ENCODE data around the gene PCCA. TPM values are rescaled to one million over a fixed set of nuclear protein-coding genes. Genes with fewer than 3 reads are reported as not detected.

PCCA gene
- total RNA-seq, 1 donor from 2014 or later = 229 TPM

- no peaks in the 10 kb centered on the region for H3K4me1 ChIP-seq (ENCODE audit: control insufficient read depth in 3 of 3, insufficient read depth in 3 of 3, low read length in 3 of 3)
- H3K9ac ChIP-seq (ENCODE audit: low read depth in 1 of 3, low read length in 3 of 3) = no peak overlapping the region
- H3K4me3 ChIP-seq (ENCODE audit: low read length in 3 of 3) = no peak overlapping the region
- H3K27me3 ChIP-seq (ENCODE audit: control insufficient read depth in 3 of 3, insufficient read depth in 3 of 3, low read length in 3 of 3) = no peaks in the 10 kb centered on the region
- no peaks in the 10 kb centered on the region for H3K9me3 ChIP-seq (ENCODE audit: control insufficient read depth in 3 of 3, low read length in 3 of 3)
- H3K36me3 ChIP-seq (ENCODE audit: control insufficient read depth in 3 of 3, insufficient read depth in 3 of 3, low read length in 3 of 3) = no peaks in the 10 kb centered on the region
- H3K27ac ChIP-seq (ENCODE audit: low read depth, low read length) = no peak overlapping the region
These were observed 307.9 kb downstream of the PCCA start for GRCh38 chr13:100396776-100397175.

- no peak overlapping the region for H3K27ac ChIP-seq (ENCODE audit: low read depth, low read length)
- H3K27me3 ChIP-seq (ENCODE audit: control insufficient read depth in 3 of 3, insufficient read depth in 3 of 3, low read length in 3 of 3) = no peaks in the 10 kb centered on the region
- no peak overlapping the region for H3K4me3 ChIP-seq (ENCODE audit: low read length in 3 of 3)
- no peaks in the 10 kb centered on the region for H3K9me3 ChIP-seq (ENCODE audit: control insufficient read depth in 3 of 3, low read length in 3 of 3)
- no peaks in the 10 kb centered on the region for H3K4me1 ChIP-seq (ENCODE audit: control insufficient read depth in 3 of 3, insufficient read depth in 3 of 3, low read length in 3 of 3)
- H3K9ac ChIP-seq (ENCODE audit: low read depth in 1 of 3, low read length in 3 of 3) = no peak overlapping the region
- H3K36me3 ChIP-seq (ENCODE audit: control insufficient read depth in 3 of 3, insufficient read depth in 3 of 3, low read length in 3 of 3) = no peaks in the 10 kb centered on the region
These were observed 308.7 kb downstream of the PCCA start for GRCh38 chr13:100397627-100398026.

GRCh38 chr13:100398360-100398759 lies 309.5 kb downstream of the PCCA start:
- H3K27me3 ChIP-seq (ENCODE audit: control insufficient read depth in 3 of 3, insufficient read depth in 3 of 3, low read length in 3 of 3) = no peaks in the 10 kb centered on the region
- H3K9ac ChIP-seq (ENCODE audit: low read depth in 1 of 3, low read length in 3 of 3) = no peak overlapping the region
- H3K27ac ChIP-seq (ENCODE audit: low read depth, low read length) = no peak overlapping the region
- no peaks in the 10 kb centered on the region for H3K9me3 ChIP-seq (ENCODE audit: control insufficient read depth in 3 of 3, low read length in 3 of 3)
- H3K36me3 ChIP-seq (ENCODE audit: control insufficient read depth in 3 of 3, insufficient read depth in 3 of 3, low read length in 3 of 3) = no peaks in the 10 kb centered on the region
- H3K4me3 ChIP-seq (ENCODE audit: low read length in 3 of 3) = no peak overlapping the region
- no peaks in the 10 kb centered on the region for H3K4me1 ChIP-seq (ENCODE audit: control insufficient read depth in 3 of 3, insufficient read depth in 3 of 3, low read length in 3 of 3)

GRCh38 chr13:100399455-100399854 lies 310.6 kb downstream of the PCCA start:
- H3K9me3 ChIP-seq (ENCODE audit: control insufficient read depth in 3 of 3, low read length in 3 of 3) = no peaks in the 10 kb centered on the region
- no peak overlapping the region for H3K9ac ChIP-seq (ENCODE audit: low read depth in 1 of 3, low read length in 3 of 3)
- H3K4me3 ChIP-seq (ENCODE audit: low read length in 3 of 3) = no peak overlapping the region
- no peaks in the 10 kb centered on the region for H3K27me3 ChIP-seq (ENCODE audit: control insufficient read depth in 3 of 3, insufficient read depth in 3 of 3, low read length in 3 of 3)
- H3K27ac ChIP-seq (ENCODE audit: low read depth, low read length) = no peak overlapping the region
- H3K4me1 ChIP-seq (ENCODE audit: control insufficient read depth in 3 of 3, insufficient read depth in 3 of 3, low read length in 3 of 3) = no peaks in the 10 kb centered on the region
- H3K36me3 ChIP-seq (ENCODE audit: control insufficient read depth in 3 of 3, insufficient read depth in 3 of 3, low read length in 3 of 3) = peaks cover 0 to under 1% (median 0%) of the 10 kb centered on the region in 3 donors

GRCh38 chr13:100403675-100404074 lies 314.8 kb downstream of the PCCA start:
- H3K9me3 ChIP-seq (ENCODE audit: control insufficient read depth in 3 of 3, low read length in 3 of 3) = peaks cover 0 to 13% (median 2%) of the 10 kb centered on the region in 3 donors
- peaks cover 0 to 4% (median 0%) of the 10 kb centered on the region in 3 donors for H3K36me3 ChIP-seq (ENCODE audit: control insufficient read depth in 3 of 3, insufficient read depth in 3 of 3, low read length in 3 of 3)
- no peak overlapping the region for H3K4me3 ChIP-seq (ENCODE audit: low read length in 3 of 3)
- no peak overlapping the region for H3K27ac ChIP-seq (ENCODE audit: low read depth, low read length)
- no peaks in the 10 kb centered on the region for H3K4me1 ChIP-seq (ENCODE audit: control insufficient read depth in 3 of 3, insufficient read depth in 3 of 3, low read length in 3 of 3)
- H3K27me3 ChIP-seq (ENCODE audit: control insufficient read depth in 3 of 3, insufficient read depth in 3 of 3, low read length in 3 of 3) = no peaks in the 10 kb centered on the region
- no peak overlapping the region for H3K9ac ChIP-seq (ENCODE audit: low read depth in 1 of 3, low read length in 3 of 3)

- H3K36me3 ChIP-seq (ENCODE audit: control insufficient read depth in 3 of 3, insufficient read depth in 3 of 3, low read length in 3 of 3) = peaks cover 0 to 9% (median 0%) of the 10 kb centered on the region in 3 donors
- H3K4me3 ChIP-seq (ENCODE audit: low read length in 3 of 3) = peak overlapping the region in 1 of 3 donors; percentile 23
- no peaks in the 10 kb centered on the region for H3K4me1 ChIP-seq (ENCODE audit: control insufficient read depth in 3 of 3, insufficient read depth in 3 of 3, low read length in 3 of 3)
- no peak overlapping the region for H3K27ac ChIP-seq (ENCODE audit: low read depth, low read length)
- H3K9ac ChIP-seq (ENCODE audit: low read depth in 1 of 3, low read length in 3 of 3) = no peak overlapping the region
- no peaks in the 10 kb centered on the region for H3K27me3 ChIP-seq (ENCODE audit: control insufficient read depth in 3 of 3, insufficient read depth in 3 of 3, low read length in 3 of 3)
- H3K9me3 ChIP-seq (ENCODE audit: control insufficient read depth in 3 of 3, low read length in 3 of 3) = peaks cover 11 to 18% (median 14%) of the 10 kb centered on the region in 3 donors
These were observed 320.2 kb downstream of the PCCA start for GRCh38 chr13:100409132-100409531.

GRCh38 chr13:100423375-100423774 lies 334.5 kb downstream of the PCCA start:
- peaks cover 0 to 4% (median 0%) of the 10 kb centered on the region in 3 donors for H3K36me3 ChIP-seq (ENCODE audit: control insufficient read depth in 3 of 3, insufficient read depth in 3 of 3, low read length in 3 of 3)
- H3K4me1 ChIP-seq (ENCODE audit: control insufficient read depth in 3 of 3, insufficient read depth in 3 of 3, low read length in 3 of 3) = no peaks in the 10 kb centered on the region
- no peak overlapping the region for H3K4me3 ChIP-seq (ENCODE audit: low read length in 3 of 3)
- no peak overlapping the region for H3K9ac ChIP-seq (ENCODE audit: low read depth in 1 of 3, low read length in 3 of 3)
- H3K27me3 ChIP-seq (ENCODE audit: control insufficient read depth in 3 of 3, insufficient read depth in 3 of 3, low read length in 3 of 3) = no peaks in the 10 kb centered on the region
- no peaks in the 10 kb centered on the region for H3K9me3 ChIP-seq (ENCODE audit: control insufficient read depth in 3 of 3, low read length in 3 of 3)
- no peak overlapping the region for H3K27ac ChIP-seq (ENCODE audit: low read depth, low read length)

GRCh38 chr13:100428986-100429385 lies 340.1 kb downstream of the PCCA start:
- Histone ChIP-seq H3K27me3 (ENCODE audit: control insufficient read depth in 3 of 3, insufficient read depth in 3 of 3, low read length in 3 of 3) (no peaks in the 10 kb centered on the region), H3K4me1 (ENCODE audit: control insufficient read depth in 3 of 3, insufficient read depth in 3 of 3, low read length in 3 of 3) (no peaks in the 10 kb centered on the region), H3K36me3 (ENCODE audit: control insufficient read depth in 3 of 3, insufficient read depth in 3 of 3, low read length in 3 of 3) (peaks cover 0 to 4% (median 0%) of the 10 kb centered on the region in 3 donors), H3K4me3 (ENCODE audit: low read length in 3 of 3) (no peak overlapping the region), H3K9me3 (ENCODE audit: control insufficient read depth in 3 of 3, low read length in 3 of 3) (no peaks in the 10 kb centered on the region), H3K9ac (ENCODE audit: low read depth in 1 of 3, low read length in 3 of 3) (no peak overlapping the region), H3K27ac (ENCODE audit: low read depth, low read length) (no peak overlapping the region)

GRCh38 chr13:100432611-100433010 lies 343.7 kb downstream of the PCCA start:
- Histone ChIP-seq H3K9ac (ENCODE audit: low read depth in 1 of 3, low read length in 3 of 3) (no peak overlapping the region), H3K9me3 (ENCODE audit: control insufficient read depth in 3 of 3, low read length in 3 of 3) (no peaks in the 10 kb centered on the region), H3K4me3 (ENCODE audit: low read length in 3 of 3) (no peak overlapping the region), H3K27me3 (ENCODE audit: control insufficient read depth in 3 of 3, insufficient read depth in 3 of 3, low read length in 3 of 3) (no peaks in the 10 kb centered on the region), H3K4me1 (ENCODE audit: control insufficient read depth in 3 of 3, insufficient read depth in 3 of 3, low read length in 3 of 3) (no peaks in the 10 kb centered on the region), H3K36me3 (ENCODE audit: control insufficient read depth in 3 of 3, insufficient read depth in 3 of 3, low read length in 3 of 3) (no peaks in the 10 kb centered on the region), H3K27ac (ENCODE audit: low read depth, low read length) (no peak overlapping the region)

GRCh38 chr13:100433475-100433874 lies 344.6 kb downstream of the PCCA start:
- H3K36me3 ChIP-seq (ENCODE audit: control insufficient read depth in 3 of 3, insufficient read depth in 3 of 3, low read length in 3 of 3) = peaks cover 0 to 3% (median 0%) of the 10 kb centered on the region in 3 donors
- no peaks in the 10 kb centered on the region for H3K27me3 ChIP-seq (ENCODE audit: control insufficient read depth in 3 of 3, insufficient read depth in 3 of 3, low read length in 3 of 3)
- no peak overlapping the region for H3K4me3 ChIP-seq (ENCODE audit: low read length in 3 of 3)
- H3K27ac ChIP-seq (ENCODE audit: low read depth, low read length) = no peak overlapping the region
- H3K9me3 ChIP-seq (ENCODE audit: control insufficient read depth in 3 of 3, low read length in 3 of 3) = no peaks in the 10 kb centered on the region
- H3K4me1 ChIP-seq (ENCODE audit: control insufficient read depth in 3 of 3, insufficient read depth in 3 of 3, low read length in 3 of 3) = no peaks in the 10 kb centered on the region
- no peak overlapping the region for H3K9ac ChIP-seq (ENCODE audit: low read depth in 1 of 3, low read length in 3 of 3)
